GM12878 (cell line): ENCODE data around the gene ZCCHC24.

ENCODE experiments used
- CHD2 ChIP-seq: IDR thresholded peaks from 2 replicates; pipeline ENCODE4 v1.6.1; 2011; ENCODE audit warnings: low read depth, low read length, improper control_type of control experiment, borderline replicate concordance
- HDAC2 ChIP-seq: fragments of 200-600 bp; sonication (generic); IDR thresholded peaks from 2 replicates; pipeline ENCODE4 v1.6.1; 2017
- RELA ChIP-seq: fragments of 450-650 bp; IDR thresholded peaks from 2 replicates; pipeline ENCODE4 v1.8.0; 2014; ENCODE audit warnings: borderline replicate concordance; ENCODE audit not compliant: partially characterized antibody
- SUZ12 ChIP-seq: fragments of 200-600 bp; sonication (generic); IDR thresholded peaks from one replicate; pipeline ENCODE4 v1.6.1; 2018; ENCODE audit warnings: antibody characterized with exemption, mild to moderate bottlenecking; ENCODE audit not compliant: unreplicated experiment
- TF ChIP-seq, protein P1 (sequence below): fragments of 150-350 bp; IDR thresholded peaks from 2 replicates; pipeline ENCODE4 v1.6.1; 2014; ENCODE audit warnings: mild to moderate bottlenecking, low read depth, low read length

GRCh38 chr10:79396520-79396919 lies 48.9 kb downstream of the ZCCHC24 start:
- TF ChIP-seq, protein P1, sequence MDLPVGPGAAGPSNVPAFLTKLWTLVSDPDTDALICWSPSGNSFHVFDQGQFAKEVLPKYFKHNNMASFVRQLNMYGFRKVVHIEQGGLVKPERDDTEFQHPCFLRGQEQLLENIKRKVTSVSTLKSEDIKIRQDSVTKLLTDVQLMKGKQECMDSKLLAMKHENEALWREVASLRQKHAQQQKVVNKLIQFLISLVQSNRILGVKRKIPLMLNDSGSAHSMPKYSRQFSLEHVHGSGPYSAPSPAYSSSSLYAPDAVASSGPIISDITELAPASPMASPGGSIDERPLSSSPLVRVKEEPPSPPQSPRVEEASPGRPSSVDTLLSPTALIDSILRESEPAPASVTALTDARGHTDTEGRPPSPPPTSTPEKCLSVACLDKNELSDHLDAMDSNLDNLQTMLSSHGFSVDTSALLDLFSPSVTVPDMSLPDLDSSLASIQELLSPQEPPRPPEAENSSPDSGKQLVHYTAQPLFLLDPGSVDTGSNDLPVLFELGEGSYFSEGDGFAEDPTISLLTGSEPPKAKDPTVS, result no peak
- TF ChIP-seq RELA (no peak), HDAC2 (no peak), SUZ12 (no peak), CHD2 (no peak)
